Measurements from ENCODE around the gene GYG2. TPM values are rescaled to one million over a fixed set of nuclear protein-coding genes. Genes with fewer than 3 reads are reported as not detected.

The GYG2 gene
- total and polyA plus RNA-seq, 2 of the 8 experiments (the other 6 are each of a cell fraction or from before 2014, with no cell fraction given), result 52.8 to 65.3 TPM

DNA sequence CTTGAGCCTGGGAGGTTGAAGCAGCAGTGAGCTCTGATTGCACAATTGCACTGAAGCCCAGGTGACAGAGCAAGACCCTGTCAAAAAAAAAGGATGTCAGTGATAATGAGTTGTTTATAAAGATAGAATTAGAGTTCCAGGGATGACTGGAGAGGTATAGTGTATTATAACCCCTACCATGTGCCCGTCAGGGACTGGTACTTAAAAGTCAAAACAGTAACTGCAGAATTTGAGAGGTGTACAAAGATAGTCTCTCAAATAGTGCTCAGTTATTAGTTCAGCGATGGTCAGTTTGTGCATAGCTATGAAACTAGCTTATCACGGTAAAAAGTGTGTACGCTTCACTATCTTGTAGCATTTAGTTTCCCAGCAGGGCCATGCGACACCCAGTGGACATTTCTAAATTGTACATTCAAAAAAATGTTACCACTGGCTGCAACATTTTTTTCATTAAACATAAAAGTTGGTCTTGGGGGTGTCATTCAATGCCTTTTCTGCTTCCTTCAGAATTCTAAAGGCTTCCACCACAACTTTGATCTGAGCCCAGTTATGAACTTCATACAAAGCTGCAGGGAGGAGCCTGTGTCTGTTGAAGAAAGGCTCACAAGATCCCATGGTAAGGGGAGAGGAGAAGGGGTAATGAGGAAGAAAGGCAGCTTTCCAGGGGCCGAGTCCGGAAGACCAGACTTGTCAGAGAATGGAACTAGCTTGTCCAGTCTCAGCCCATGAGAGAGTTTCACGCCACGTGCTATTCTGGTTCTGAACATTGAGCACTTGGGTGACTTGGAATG lies 9.2 kb upstream of the GYG2 start (continued):
- TF ChIP-seq, protein P1, sequence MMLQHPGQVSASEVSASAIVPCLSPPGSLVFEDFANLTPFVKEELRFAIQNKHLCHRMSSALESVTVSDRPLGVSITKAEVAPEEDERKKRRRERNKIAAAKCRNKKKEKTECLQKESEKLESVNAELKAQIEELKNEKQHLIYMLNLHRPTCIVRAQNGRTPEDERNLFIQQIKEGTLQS (IDR thresholded peaks at IDR 0.05; ENCODE audit: insufficient read depth, low read depth, low read length), result no peak
- no peak for TF ChIP-seq RXRA (IDR thresholded peaks at IDR 0.05; ENCODE audit: insufficient read depth, low read depth, low read length)
- no peak for TF ChIP-seq GTF2F1 (IDR thresholded peaks at IDR 0.05; ENCODE audit: borderline replicate concordance, low read depth, low read length)
